Nephron (organoid): ENCODE data around the gene AKTIP.

Source experiments
- H3K27ac Mint-ChIP-seq, 3 experiments: 2 replicates each; pipeline ENCODE4 v1.8.0; 2020; ENCODE audit warnings: mixed read lengths in 3 of 3, mild to moderate bottlenecking in 2 of 3, moderate library complexity in 1 of 3
- H3K27me3 Mint-ChIP-seq: 2 replicates; pipeline ENCODE4 v1.8.0; 2021; ENCODE audit warnings: low read depth, mild to moderate bottlenecking, moderate library complexity, mixed read lengths
- H3K36me3 Mint-ChIP-seq: 2 replicates; pipeline ENCODE4 v1.8.0; 2020; ENCODE audit warnings: low read depth, mixed read lengths
- H3K4me1 Mint-ChIP-seq: 2 replicates; pipeline ENCODE4 v1.8.0; 2020; ENCODE audit warnings: mixed read lengths
- H3K4me3 Mint-ChIP-seq, 3 experiments: 2 replicates each; pipeline ENCODE4 v1.8.0; 2020; ENCODE audit warnings: mild to moderate bottlenecking in 3 of 3, mixed read lengths in 3 of 3, moderate library complexity in 2 of 3
- H3K9me3 Mint-ChIP-seq: 2 replicates; pipeline ENCODE4 v1.8.0; 2020; ENCODE audit warnings: mixed read lengths
- CTCF ChIP-seq, 3 experiments: fragments of 200-600 bp; sonication (generic); IDR thresholded peaks; one replicate each; pipeline ENCODE4 v1.5.0; 2021; ENCODE audit warnings: antibody characterized with exemption in 3 of 3; ENCODE audit not compliant: unreplicated experiment in 3 of 3

AKTIP gene

GRCh38 chr16:53482123-53482522, 20.9 kb downstream of the AKTIP start:
- H3K27ac Mint-ChIP-seq: no peak overlapping the region
- H3K27me3 Mint-ChIP-seq: no peaks in the 10 kb centered on the region
- peaks cover 88% of the 10 kb centered on the region for H3K36me3 Mint-ChIP-seq
- TF ChIP-seq CTCF (IDR thresholded peaks at IDR 0.05; ENCODE audit: unreplicated experiment in 3 of 3): no peak
- H3K9me3 Mint-ChIP-seq: peaks cover 5% of the 10 kb centered on the region
- no peaks in the 10 kb centered on the region for H3K4me1 Mint-ChIP-seq
- no peak overlapping the region for H3K4me3 Mint-ChIP-seq

GRCh38 chr16:53480394-53480793, 22.6 kb downstream of the AKTIP start:
- Mint-ChIP-seq H3K27me3 (no peaks in the 10 kb centered on the region), H3K27ac (no peak overlapping the region), H3K36me3 (peaks cover 86% of the 10 kb centered on the region), H3K4me1 (no peaks in the 10 kb centered on the region), H3K4me3 (no peak overlapping the region), H3K9me3 (no peaks in the 10 kb centered on the region)
- no peak for TF ChIP-seq CTCF (IDR thresholded peaks at IDR 0.05; ENCODE audit: unreplicated experiment in 3 of 3)

GRCh38 chr16:53478965-53479364, 24.0 kb downstream of the AKTIP start:
- Mint-ChIP-seq H3K9me3 (no peaks in the 10 kb centered on the region), H3K4me3 (no peak overlapping the region), H3K27me3 (no peaks in the 10 kb centered on the region), H3K36me3 (peaks cover 82% of the 10 kb centered on the region), H3K27ac (no peak overlapping the region), H3K4me1 (no peaks in the 10 kb centered on the region)
- no peak for TF ChIP-seq CTCF (IDR thresholded peaks at IDR 0.05; ENCODE audit: unreplicated experiment in 3 of 3)

GRCh38 chr16:53476867-53477266, 26.1 kb downstream of the AKTIP start:
- Mint-ChIP-seq H3K4me3 (no peak overlapping the region), H3K36me3 (peaks cover 85% of the 10 kb centered on the region), H3K4me1 (no peaks in the 10 kb centered on the region), H3K27ac (no peak overlapping the region), H3K9me3 (peaks cover 7% of the 10 kb centered on the region), H3K27me3 (no peaks in the 10 kb centered on the region)
- TF ChIP-seq CTCF (IDR thresholded peaks at IDR 0.05; ENCODE audit: unreplicated experiment in 3 of 3): no peak

- no peak overlapping the region for H3K4me3 Mint-ChIP-seq
- peaks cover 52% of the 10 kb centered on the region for H3K36me3 Mint-ChIP-seq
- no peaks in the 10 kb centered on the region for H3K27me3 Mint-ChIP-seq
- H3K9me3 Mint-ChIP-seq: no peaks in the 10 kb centered on the region
- no peaks in the 10 kb centered on the region for H3K4me1 Mint-ChIP-seq
- H3K27ac Mint-ChIP-seq: no peak overlapping the region
- TF ChIP-seq CTCF (IDR thresholded peaks at IDR 0.05; ENCODE audit: unreplicated experiment in 3 of 3): no peak
Observed at GRCh38 chr16:53465606-53466280, 37.3 kb downstream of the AKTIP start.

- Mint-ChIP-seq H3K27ac (no peak overlapping the region), H3K9me3 (no peaks in the 10 kb centered on the region), H3K36me3 (peaks cover 68% of the 10 kb centered on the region), H3K4me1 (no peaks in the 10 kb centered on the region), H3K4me3 (no peak overlapping the region), H3K27me3 (no peaks in the 10 kb centered on the region)
- TF ChIP-seq CTCF (IDR thresholded peaks at IDR 0.05; ENCODE audit: unreplicated experiment in 3 of 3): no peak
Observed at GRCh38 chr16:53458635-53459034, 44.4 kb downstream of the AKTIP start.
